HepG2 (cell line): Measurements from ENCODE around the gene ALKBH4. TPM values are rescaled to one million over a fixed set of nuclear protein-coding genes. Genes with fewer than 3 reads are reported as not detected.

Experiments
- ATAC-seq: fragments of 200-7000 bp; cut with Tn5 transposase; 3 replicates; pipeline ENCODE4 v1.9.1; 2020; ENCODE audit warnings: mild to moderate bottlenecking, moderate library complexity
- BruUV-seq: library from RNA; stranded (reverse); fragments of 400-500 nt; replicated peaks from 2 replicates; lab custom pipeline; 2021; lab: Mats Ljungman, UMichigan
- CTCF ChIA-PET: fragments of 300-600 bp; formaldehyde crosslinking; extraction: SDS; loops from one replicate; lab custom pipeline; 2021; ENCODE audit warnings: low total read pairs, inconsistent platforms, low intra/inter-chr PET ratio; lab: Yijun Ruan, JAX
- POLR2A ChIA-PET: fragments of 350-600 bp; sonication (Branson Sonifier 250); formaldehyde crosslinking; loops from one replicate; lab custom pipeline; 2020; ENCODE audit warnings: antibody characterized with exemption, inconsistent platforms; lab: Yijun Ruan, JAX
- DNase-seq: peaks from one replicate; pipeline ENCODE4 v3.0.0-alpha.2; 2015; ENCODE audit warnings: low spot score
- FAIRE-seq: peaks from 3 replicates; lab custom pipeline; 2011; peaks lifted over from hg19 to GRCh38; lab: Jason Lieb, UNC
- H2AFZ ChIP-seq: one replicate; pipeline ENCODE4 v1.6.1; 2011; ENCODE audit warnings: low read length, inconsistent platforms
- H3K27ac ChIP-seq: fragments of 300-600 bp; 3 replicates; pipeline ENCODE4 v1.8.0; 2011; ENCODE audit warnings: mixed run types, mild to moderate bottlenecking, mixed read lengths, low read length, inconsistent platforms; ENCODE audit not compliant: insufficient read depth; ENCODE audit errors: extremely low read length
- H3K27me3 ChIP-seq, 2 experiments: fragments of 200-600 bp in 1 of 2; 2 replicates in 1 of 2; 3 replicates in 1 of 2; pipeline versions ENCODE4 v1.6.0 to v1.8.0; 2011; ENCODE audit warnings: low read length in 2 of 2, mild to moderate bottlenecking in 2 of 2, moderate library complexity in 2 of 2, inconsistent platforms in 1 of 2; ENCODE audit not compliant: insufficient read depth in 2 of 2, control insufficient read depth in 1 of 2
- H3K36me3 ChIP-seq, 2 experiments: fragments of 200-600 bp in 1 of 2; replicated peaks in 1 of 2; 2 replicates in 1 of 2; 3 replicates in 1 of 2; pipeline versions ENCODE4 v1.5.1 to v1.8.0; 2011; ENCODE audit warnings: low read length in 2 of 2, inconsistent platforms in 1 of 2; ENCODE audit not compliant: insufficient read depth in 2 of 2, control insufficient read depth in 1 of 2
- H3K4me1 ChIP-seq: 2 replicates; pipeline ENCODE4 v1.5.1; 2012; ENCODE audit warnings: low read length, inconsistent platforms; ENCODE audit not compliant: insufficient read depth
- H3K4me2 ChIP-seq: 2 replicates; pipeline ENCODE4 v1.6.0; 2011; ENCODE audit warnings: low read depth, low read length, inconsistent platforms
- H3K4me3 ChIP-seq, 3 experiments: fragments of 200-600 bp in 1 of 3; sonication (generic), shearing (Covaris generic) in 1 of 3; replicated peaks in 1 of 3; 2 replicates each; pipeline ENCODE4 v1.5.1; 2011 to 2016; ENCODE audit warnings: low read length in 3 of 3, inconsistent platforms in 2 of 3, low read depth in 2 of 3, mild to moderate bottlenecking in 2 of 3, control low read depth in 1 of 3, mixed read lengths in 1 of 3; ENCODE audit not compliant: insufficient read depth in 1 of 3
- H3K79me2 ChIP-seq: one replicate; pipeline ENCODE4 v1.6.1; 2011; ENCODE audit warnings: low read length, inconsistent platforms; ENCODE audit not compliant: insufficient read depth
- H3K9ac ChIP-seq: 2 replicates; pipeline ENCODE4 v1.6.0; 2011; ENCODE audit warnings: mild to moderate bottlenecking, low read depth, low read length, inconsistent platforms; ENCODE audit not compliant: insufficient read depth
- H3K9me3 ChIP-seq: 2 replicates; pipeline ENCODE4 v1.5.1; 2012; ENCODE audit warnings: mild to moderate bottlenecking, low read length
- H4K20me1 ChIP-seq: 2 replicates; pipeline ENCODE4 v1.6.0; 2011; ENCODE audit warnings: inconsistent platforms, mild to moderate bottlenecking, low read length, moderate library complexity; ENCODE audit not compliant: insufficient read depth
- AGO2 ChIP-seq: fragments of 200-400 bp; formaldehyde crosslinking; optimal IDR thresholded peaks from 2 replicates; pipeline ENCODE3; 2017; ENCODE audit warnings: mild to moderate bottlenecking, low read depth, low read length, moderate library complexity
- NONO ChIP-seq, 2 experiments: fragments of 450-650 bp in 1 of 2; sonication (generic) in 1 of 2; formaldehyde crosslinking in 1 of 2; IDR thresholded peaks in 1 of 2; conservative IDR thresholded peaks in 1 of 2; 2 replicates each; pipeline versions ENCODE4 v1.6.1 to v1.8.0; 2017 to 2022; ENCODE audit warnings: mild to moderate bottlenecking in 1 of 2, missing genetic modification reagents in 1 of 2, moderate library complexity in 1 of 2
- POLR2G ChIP-seq: fragments of 200-400 bp; formaldehyde crosslinking; IDR thresholded peaks from 2 replicates; pipeline ENCODE4 v1.6.1; 2018; ENCODE audit warnings: mild to moderate bottlenecking, low read depth, low read length, moderate library complexity
- PREB ChIP-seq: sonication (generic); formaldehyde crosslinking; IDR thresholded peaks from 2 replicates; pipeline ENCODE4 v1.4.0; 2020; ENCODE audit warnings: missing genetic modification reagents
- RBFOX2 ChIP-seq: fragments of 200-400 bp; formaldehyde crosslinking; IDR thresholded peaks from 2 replicates; pipeline ENCODE4 v1.6.1; 2017; ENCODE audit warnings: low read depth, mild to moderate bottlenecking, low read length
- ZNF879 ChIP-seq: sonication (generic); formaldehyde crosslinking; IDR thresholded peaks from 2 replicates; pipeline ENCODE4 v1.8.1; 2023; ENCODE audit warnings: missing genetic modification reagents
- WGBS: methylation state at CpG from one replicate; pipeline ENCODE4 v1.1.6; 2017; ENCODE audit warnings: low lambda C conversion rate; 5-methylcytosine and 5-hydroxymethylcytosine counted together
- in situ Hi-C: cut with HindIII; loops from 2 replicates; pipeline ENCODE4 v1.10.0; 2017; ENCODE audit warnings: low pct_unique_long_range_greater_than_20kb; ENCODE audit not compliant: extremely low pct_ligation_motif_present
- intact Hi-C: fragments of 100-400 bp; cut with micrococcal nuclease; formaldehyde crosslinking; loops from one replicate; pipeline ENCODE4 v1.10.0; 2022; ENCODE audit not compliant: unreplicated experiment
- polyA plus RNA-seq, 8 experiments: library from polyadenylated mRNA; depleted of rRNA in 3 of 8; stranded (reverse) in 7 of 8; unstranded in 1 of 8; fragments of >200 nt; fragmentation: Illumina TruSeq in 4 of 8; extraction: Trizol in 4 of 8; gene quantifications; 2 replicates each; pipeline versions ENCODE4 v1.2.1 to v1.2.3, GENCODE V29; 2011 to 2016; ENCODE audit warnings: low read depth in 4 of 8, missing spikeins in 1 of 8, mixed read lengths in 1 of 8; ENCODE audit not compliant: insufficient read depth in 1 of 8
- total RNA-seq, 5 experiments: library from RNA; depleted of rRNA; stranded (reverse); fragments of >200 nt; fragmentation: Illumina TruSeq; extraction: Trizol; gene quantifications; 2 replicates each; pipeline ENCODE4 v1.2.3, GENCODE V29; 2016; ENCODE audit warnings: low read depth in 1 of 5

The ALKBH4 gene
- total and polyA plus RNA-seq, 2 of the 13 experiments (the other 11 are each of a cell fraction or from before 2014, with no cell fraction given) = 2.6 to 8.8 TPM

DNA sequence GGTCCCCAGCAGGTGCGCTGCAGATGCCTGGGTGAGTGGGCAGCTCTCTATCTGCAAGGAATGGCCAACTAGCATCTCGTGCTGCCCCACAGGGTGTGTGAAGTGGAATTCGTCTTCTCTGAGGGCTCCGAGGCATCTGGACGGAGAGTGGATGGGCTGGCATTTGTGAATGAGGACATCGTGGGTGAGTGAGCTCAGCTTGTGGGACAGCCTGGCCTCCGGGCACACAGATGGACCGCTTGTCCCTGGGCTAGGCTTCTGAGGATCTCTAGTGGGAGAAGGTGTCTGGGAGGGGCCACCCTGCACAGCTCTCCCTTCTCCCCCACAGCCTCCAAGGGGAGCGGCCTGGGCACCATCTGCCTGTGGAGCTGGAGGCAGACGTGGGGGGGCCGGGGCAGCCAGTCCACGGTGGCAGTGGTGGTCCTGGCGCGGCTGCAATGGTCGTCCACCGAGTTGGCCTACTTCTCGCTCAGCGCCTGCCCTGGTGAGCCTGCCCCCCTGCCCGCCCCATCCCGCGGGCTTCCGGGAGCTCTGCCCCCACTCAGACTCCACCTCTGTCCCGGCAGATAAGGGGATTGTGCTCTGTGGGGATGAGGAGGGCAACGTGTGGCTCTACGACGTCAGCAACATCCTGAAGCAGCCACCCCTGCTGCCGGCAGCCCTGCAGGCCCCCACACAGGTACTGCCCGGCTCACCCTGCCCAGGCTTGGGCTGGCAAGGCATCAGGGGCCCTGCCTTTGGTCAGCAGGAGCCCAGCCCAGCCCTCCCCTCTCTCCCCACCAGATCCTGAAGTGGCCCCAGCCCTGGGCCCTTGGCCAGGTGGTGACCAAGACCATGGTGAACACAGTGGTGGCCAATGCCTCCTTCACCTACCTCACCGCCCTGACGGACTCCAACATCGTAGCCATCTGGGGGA lies 7.7 kb upstream of the ALKBH4 start:
- H3K27me3 ChIP-seq = no peaks in the 10 kb centered on the region
- in situ Hi-C loops = no loop called here
- CTCF ChIA-PET = no interaction called here
- FAIRE-seq = no peak
- 96% methylated on average over 21 of the region's 31 CpGs for WGBS
- peaks cover 8% of the 10 kb centered on the region; the same call in 1 of the 2 replicates for H3K4me1 ChIP-seq
- H3K27ac ChIP-seq = no peak overlapping the region
- TF ChIP-seq AGO2 (peak; percentile 77), RBFOX2 (peak; percentile 41; the same call in 1 of the 2 replicates), NONO (IDR thresholded peaks at IDR 0.05) (no peak), NONO (CRISPR knock-in tag; conservative IDR thresholded peaks at IDR 0.05) (peak; percentile 30; the same call in 1 of the 2 replicates), POLR2G (peak; percentile 30; the same call in 1 of the 2 replicates), ZNF879 (CRISPR knock-in tag) (no peak), PREB (CRISPR knock-in tag) (no peak)
- TF ChIP-seq, all 625 proteins: peak for 4
- POLR2A ChIA-PET = no interaction called here
- ATAC-seq (no peak), DNase-seq (no peak)
- Histone ChIP-seq H3K4me3 (no peak overlapping the region), H3K9ac (no peak overlapping the region), H2AFZ (no peak overlapping the region), H4K20me1 (no peaks in the 10 kb centered on the region), H3K9me3 (no peaks in the 10 kb centered on the region), H3K36me3 (peaks cover 5 to 7% of the 10 kb centered on the region in 2 experiments; a peak in 2 of 5 replicates), H3K4me2 (no peak overlapping the region), H3K79me2 (no peaks in the 10 kb centered on the region)
- intact Hi-C loops = no loop called here
- no TSS peak for BruUV-seq
